HCT116 (cell line): Measurements from ENCODE around the gene CCDC61. TPM values are rescaled to one million over a fixed set of nuclear protein-coding genes. Genes with fewer than 3 reads are reported as not detected.

Source experiments
- ATAC-seq: fragments of 200-7000 bp; cut with Tn5 transposase; 2 replicates; pipeline ENCODE4 v1.9.1; 2020; ENCODE audit warnings: mild to moderate bottlenecking, moderate library complexity
- BruUV-seq: library from RNA; stranded (reverse); fragments of 400-500 nt; replicated peaks from 2 replicates; lab custom pipeline; 2021; lab: Mats Ljungman, UMichigan
- CTCF ChIA-PET: fragments of 300-600 bp; sonication (Branson Sonifier 250); formaldehyde crosslinking; loops from one replicate; lab custom pipeline; 2021; ENCODE audit warnings: antibody characterized with exemption; lab: Charles Lee
- POLR2A ChIA-PET: fragments of 300-600, 350-600 bp; sonication (Branson Sonifier 250); formaldehyde crosslinking; loops from one replicate; lab custom pipeline; 2021; ENCODE audit warnings: antibody characterized with exemption; lab: Charles Lee
- RAD21 ChIA-PET, 2 experiments: fragments of 300-600 bp; sonication (Branson Sonifier 250); formaldehyde crosslinking; loops; one replicate each; lab custom pipeline; 2023; ENCODE audit warnings: low total read pairs in 2 of 2; ENCODE audit not compliant: uncharacterized antibody in 2 of 2, unreplicated experiment in 2 of 2, low non-redundant PET in 1 of 2; lab: Charles Lee
- DNase-seq: peaks from one replicate; pipeline ENCODE4 v3.0.0-alpha.2; 2010; ENCODE audit warnings: low read depth, low spot score
- H2AFZ ChIP-seq: fragments of 200-600 bp; shearing (Covaris generic), sonication (generic); 2 replicates; pipeline ENCODE4 v1.6.1; 2017; ENCODE audit warnings: low read depth, mixed run types, mixed read lengths, antibody characterized with exemption, low read length; ENCODE audit not compliant: poor library complexity, severe bottlenecking
- H3K27ac ChIP-seq: 2 replicates; pipeline ENCODE4 v1.5.1; 2012; ENCODE audit warnings: low read depth, low read length
- H3K27me3 ChIP-seq: fragments of 200-600 bp; sonication (generic); 2 replicates; pipeline ENCODE4 v1.6.1; 2016; ENCODE audit warnings: mixed run types, low read length, mixed read lengths; ENCODE audit not compliant: insufficient read depth
- H3K36me3 ChIP-seq, 2 experiments: fragments of 200-500 bp in 1 of 2; fragments of 200-600 bp in 1 of 2; sonication (Bioruptor generic) in 1 of 2; sonication (generic) in 1 of 2; 2 replicates each; pipeline versions ENCODE4 v1.5.1 to v1.6.1; 2014 to 2016; ENCODE audit warnings: low read length in 2 of 2, inconsistent platforms in 1 of 2, mixed read lengths in 1 of 2, mixed run types in 1 of 2; ENCODE audit not compliant: insufficient read depth in 2 of 2, control insufficient read depth in 1 of 2
- H3K4me1 ChIP-seq, 2 experiments: fragments of 200-600 bp in 1 of 2; sonication (generic) in 1 of 2; 2 replicates each; pipeline versions ENCODE4 v1.5.1 to v1.6.1; 2012 to 2017; ENCODE audit warnings: low read length in 2 of 2, inconsistent platforms in 1 of 2, mild to moderate bottlenecking in 1 of 2, mixed read lengths in 1 of 2, mixed run types in 1 of 2, moderate library complexity in 1 of 2; ENCODE audit not compliant: insufficient read depth in 2 of 2, control insufficient read depth in 1 of 2
- H3K4me2 ChIP-seq: fragments of 200-600 bp; sonication (generic); 2 replicates; pipeline ENCODE4 v1.6.1; 2017; ENCODE audit warnings: mixed run types, low read length, mixed read lengths
- H3K4me3 ChIP-seq, 2 experiments: fragments of 200-600 bp in 1 of 2; sonication (generic) in 1 of 2; replicated peaks in 1 of 2; 2 replicates each; pipeline ENCODE4 v1.5.1; 2011 to 2016; ENCODE audit warnings: low read length in 2 of 2, control low read depth in 1 of 2, low read depth in 1 of 2, mild to moderate bottlenecking in 1 of 2, mixed read lengths in 1 of 2, mixed run types in 1 of 2
- H3K79me2 ChIP-seq: fragments of 200-600 bp; sonication (generic); 2 replicates; pipeline ENCODE4 v1.6.1; 2017; ENCODE audit warnings: mild to moderate bottlenecking, mixed run types, low read length, moderate library complexity, mixed read lengths; ENCODE audit not compliant: insufficient read depth
- H3K9ac ChIP-seq: fragments of 200-600 bp; sonication (generic); 2 replicates; pipeline ENCODE4 v1.6.1; 2016; ENCODE audit warnings: low read length, mixed read lengths
- H3K9me2 ChIP-seq: fragments of 200-600 bp; sonication (generic), shearing (Covaris generic); 2 replicates; pipeline ENCODE4 v1.6.1; 2017; ENCODE audit warnings: mixed run types, mild to moderate bottlenecking, moderate library complexity; ENCODE audit not compliant: insufficient read depth
- H3K9me3 ChIP-seq, 2 experiments: fragments of 200-500 bp in 1 of 2; fragments of 200-600 bp in 1 of 2; sonication (Bioruptor generic) in 1 of 2; sonication (generic) in 1 of 2; 2 replicates each; pipeline ENCODE4 v1.6.1; 2014 to 2017; ENCODE audit warnings: low read length in 2 of 2, mixed read lengths in 2 of 2, inconsistent platforms in 1 of 2, low read depth in 1 of 2, mild to moderate bottlenecking in 1 of 2, mixed run types in 1 of 2, moderate library complexity in 1 of 2; ENCODE audit not compliant: control insufficient read depth in 1 of 2, insufficient read depth in 1 of 2
- H4K20me1 ChIP-seq: fragments of 200-600 bp; sonication (generic), shearing (Covaris generic); 2 replicates; pipeline ENCODE4 v1.6.1; 2017; ENCODE audit warnings: mixed run types, mild to moderate bottlenecking, moderate library complexity; ENCODE audit not compliant: insufficient read depth
- CTCF ChIP-seq, 3 experiments: fragments of 200-600 bp in 1 of 3; sonication (generic) in 1 of 3; IDR thresholded peaks in 2 of 3; conservative IDR thresholded peaks in 1 of 3; 2 replicates each; pipeline ENCODE4 v1.5.1; 2012 to 2017; ENCODE audit warnings: low read depth in 2 of 3, low read length in 2 of 3, antibody characterized with exemption in 1 of 3, borderline replicate concordance in 1 of 3, control low read depth in 1 of 3, mild to moderate bottlenecking in 1 of 3, mixed read lengths in 1 of 3, mixed run types in 1 of 3, moderate library complexity in 1 of 3; ENCODE audit not compliant: insufficient read depth in 1 of 3
- intact Hi-C: fragments of 100-400 bp; cut with micrococcal nuclease; formaldehyde crosslinking; loops from 2 replicates; pipeline ENCODE4 v1.10.0; 2022
- total RNA-seq: library from RNA; stranded (reverse); gene quantifications from one replicate; pipeline ENCODE4 v1.2.1, GENCODE V29; 2021; ENCODE audit not compliant: unreplicated experiment

Gene CCDC61
- total RNA-seq, 1 experiment from 2014 or later = 12.2 TPM

GRCh38 chr19:45976178-45976577 lies 19.1 kb upstream of the CCDC61 start (continued):
- TF ChIP-seq CTCF (IDR thresholded peaks at IDR 0.05 in 2 of 3, conservative IDR thresholded peaks at IDR 0.05 in 1 of 3; ENCODE audit: borderline replicate concordance in 1 of 3, insufficient read depth in 1 of 3, low read depth in 2 of 3, low read length in 2 of 3) = no peak

- Histone ChIP-seq H3K27me3 (no peaks in the 10 kb centered on the region), H3K79me2 (no peaks in the 10 kb centered on the region), H3K9me2 (no peaks in the 10 kb centered on the region), H3K27ac (no peak overlapping the region), H2AFZ (no peak overlapping the region), H3K4me2 (no peak overlapping the region), H3K9me3 (no peaks in the 10 kb centered on the region), H3K4me3 (no peak overlapping the region), H3K9ac (no peak overlapping the region), H3K36me3 (no peaks in the 10 kb centered on the region), H3K4me1 (peaks cover 0 to 8% of the 10 kb centered on the region in 2 experiments; a peak in 1 of 4 replicates), H4K20me1 (no peaks in the 10 kb centered on the region)
- ATAC-seq (no peak), DNase-seq (no peak)
- no peak for TF ChIP-seq CTCF (IDR thresholded peaks at IDR 0.05 in 2 of 3, conservative IDR thresholded peaks at IDR 0.05 in 1 of 3; ENCODE audit: borderline replicate concordance in 1 of 3, insufficient read depth in 1 of 3, low read depth in 2 of 3, low read length in 2 of 3)
- intact Hi-C loops = no loop called here
- RAD21 ChIA-PET = no interaction called here
- BruUV-seq = no TSS peak
- CTCF ChIA-PET = no interaction called here
- POLR2A ChIA-PET = no interaction called here
Measured at GRCh38 chr19:45978156-45978555, 17.1 kb upstream of the CCDC61 start.
